ENCODE data around the gene SPINK13. TPM values are rescaled to one million over a fixed set of nuclear protein-coding genes. Genes with fewer than 3 reads are reported as not detected.
"Not testable (repeated sequence)": the region's sequence is repeated elsewhere in the genome, so short reads cannot be mapped to it uniquely, and the experiment has no call there.

The SPINK13 gene
- total RNA-seq, 4 donors from 2014 or later, result 1.0 TPM; not detected in 3

- 75 to 79% methylated on average over 3 of the region's 3 CpGs for WGBS, 2 donors
- no peak within 1 kb of the TSS for H3K4me3 ChIP-seq
Observed at GRCh38 chr5:148312153-148312552, 43.6 kb downstream of the SPINK13 start, which contains the start of gene SPINK7. TSS of gene SPINK7 (plus strand) at chr5:148312423. CDS start at chr5:148312484, 61 bp downstream.

GRCh38 chr5:148314187-148314586 lies 45.6 kb downstream of the SPINK13 start:
- no peaks in the 10 kb centered on the region for H3K36me3 ChIP-seq
- H3K27ac ChIP-seq, result no peak overlapping the region
- peaks cover 0 to 9% (median 0%) of the 10 kb centered on the region in 4 donors for H3K9me3 ChIP-seq
- H3K4me3 ChIP-seq, result no peak overlapping the region
- TF ChIP-seq EP300 (IDR thresholded peaks at IDR 0.05), result no peak
- TF ChIP-seq CTCF (IDR thresholded peaks at IDR 0.05), result no peak
- TF ChIP-seq POLR2A (IDR thresholded peaks at IDR 0.05), result no peak
- 92 to 93% methylated on average over 2 of the region's 2 CpGs for WGBS, 2 donors
- no peaks in the 10 kb centered on the region for H3K27me3 ChIP-seq
- DNase-seq (ENCODE audit: low spot score in 2 of 2), result no peak
- H3K4me1 ChIP-seq, result no peaks in the 10 kb centered on the region

More at GRCh38 chr5:148312153-148312552, 43.6 kb downstream of the SPINK13 start, which contains the start of gene SPINK7:
- no peaks in the 10 kb centered on the region for H3K4me1 ChIP-seq
- H3K27ac ChIP-seq, result no peak within 1 kb of the TSS
- peaks cover 0 to 15% (median 0%) of the 10 kb centered on the region in 4 donors for H3K9me3 ChIP-seq
- TF ChIP-seq POLR2A (IDR thresholded peaks at IDR 0.05) (no peak), EP300 (IDR thresholded peaks at IDR 0.05) (no peak), CTCF (IDR thresholded peaks at IDR 0.05) (no peak)
- no peak for DNase-seq (ENCODE audit: low spot score in 2 of 2)
- no peaks in the 10 kb centered on the region for H3K27me3 ChIP-seq
- no peaks in the 10 kb centered on the region for H3K36me3 ChIP-seq

GRCh38 chr5:148314731-148315130 lies 46.1 kb downstream of the SPINK13 start:
- 56 to 61% methylated on average over 4 of the region's 4 CpGs for WGBS, 2 donors
- no peak for DNase-seq (ENCODE audit: low spot score in 2 of 2)
- Histone ChIP-seq H3K4me1 (no peaks in the 10 kb centered on the region), H3K27me3 (no peaks in the 10 kb centered on the region), H3K36me3 (no peaks in the 10 kb centered on the region), H3K27ac (no peak overlapping the region), H3K9me3 (peaks cover 0 to 5% (median 0%) of the 10 kb centered on the region in 4 donors), H3K4me3 (no peak overlapping the region)
- no peak for TF ChIP-seq CTCF (IDR thresholded peaks at IDR 0.05)

GRCh38 chr5:148320011-148320963 lies 51.7 kb downstream of the SPINK13 start:
- peak overlapping the region in 2 of 4 donors; percentile 19 to 27 for H3K4me3 ChIP-seq
- not testable (repeated sequence) for H3K27ac ChIP-seq, H3K36me3 ChIP-seq

GRCh38 chr5:148333262-148333849 lies 64.8 kb downstream of the SPINK13 start:
- H3K36me3 ChIP-seq, result peaks cover 0 to 17% (median 0%) of the 10 kb centered on the region in 3 donors
- no peak for TF ChIP-seq CTCF (IDR thresholded peaks at IDR 0.05)
- TF ChIP-seq EP300 (IDR thresholded peaks at IDR 0.05), result no peak
- no peak for TF ChIP-seq POLR2A (IDR thresholded peaks at IDR 0.05)
- no peak overlapping the region for H3K4me3 ChIP-seq
- no peak overlapping the region for H3K27ac ChIP-seq
- no peak for DNase-seq (ENCODE audit: low spot score in 2 of 2)
- H3K9me3 ChIP-seq, result peaks cover 0 to 19% (median 2%) of the 10 kb centered on the region in 4 donors
- H3K4me1 ChIP-seq, result no peaks in the 10 kb centered on the region
- 81 to 92% methylated on average over 4 of the region's 4 CpGs for WGBS, 2 donors
- H3K27me3 ChIP-seq, result no peaks in the 10 kb centered on the region

More at GRCh38 chr5:148320011-148320963, 51.7 kb downstream of the SPINK13 start:
- WGBS, 2 donors, result 53 to 67% methylated on average over 28 to 39 of the region's 42 CpGs
- not testable (repeated sequence) for DNase-seq (ENCODE audit: low spot score in 2 of 2); H3K9me3 ChIP-seq; H3K27me3 ChIP-seq; H3K4me1 ChIP-seq

All from tibial nerve (tissue), 4 donors.